Measurements from ENCODE around the gene ACP3. TPM values are rescaled to one million over a fixed set of nuclear protein-coding genes. Genes with fewer than 3 reads are reported as not detected.
A peak's percentile ranks its signal among the peaks of the same experiment; 100 is the strongest.

ACP3 gene
- total RNA-seq, 4 donors from 2014 or later: 3.2 to 9.7 (median 8.0) TPM

DNA sequence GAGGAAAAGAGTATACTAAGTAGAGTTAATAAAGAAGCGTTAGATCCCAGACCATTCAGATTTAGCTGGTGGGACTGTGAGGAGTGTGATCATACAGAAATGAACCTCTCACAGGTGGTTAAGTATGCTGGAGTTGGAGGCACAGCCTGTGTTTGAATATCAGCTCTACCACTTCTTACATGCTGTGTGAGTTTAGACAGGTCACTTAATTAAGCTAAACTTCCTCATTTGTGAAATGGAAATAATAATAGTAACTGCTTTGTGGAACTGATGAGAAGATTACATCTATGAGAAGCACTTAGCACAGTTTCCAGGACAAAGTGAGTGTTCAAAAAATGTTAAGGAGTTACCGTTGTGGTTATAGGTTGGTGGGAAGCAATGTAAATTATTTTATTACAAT lies 8.4 kb downstream of the ACP3 start:
- DNase-seq: no peak
- no peak for TF ChIP-seq POLR2A (IDR thresholded peaks at IDR 0.05)
- TF ChIP-seq CTCF (IDR thresholded peaks at IDR 0.05): no peak
- H3K27me3 ChIP-seq: no peaks in the 10 kb centered on the region
- H3K9me3 ChIP-seq: no peaks in the 10 kb centered on the region
- H3K27ac ChIP-seq: peak overlapping the region; percentile 85 to 88 (median 86)
- no peak overlapping the region for H3K4me3 ChIP-seq (replicated peaks in 1 of 3)
- H3K36me3 ChIP-seq: no peaks in the 10 kb centered on the region
- peaks cover 25 to 26% of the 10 kb centered on the region in 2 donors for H3K4me1 ChIP-seq
- WGBS, 2 donors: 32 to 44% methylated on average over 2 of the region's 2 CpGs
- intact Hi-C loops (cut with DNase I): no loop called here

DNA sequence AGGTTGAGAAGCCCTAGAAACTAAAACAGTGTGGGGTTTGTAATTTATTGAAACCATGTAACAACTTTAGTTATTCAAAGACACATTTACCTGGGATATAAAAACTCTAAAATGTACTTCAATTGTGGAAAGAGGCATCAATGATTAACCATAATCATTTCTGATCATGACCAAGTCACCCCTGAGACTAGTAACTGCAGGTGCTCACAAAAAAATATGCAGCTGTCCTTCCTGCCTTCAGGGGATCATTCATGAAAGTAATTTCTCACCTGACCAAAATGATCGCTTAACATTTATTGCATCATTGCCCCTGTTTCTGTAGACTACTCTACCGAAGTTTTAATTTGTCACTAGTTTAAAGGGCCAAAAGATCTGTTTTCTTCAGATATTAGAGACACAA lies 9.0 kb downstream of the ACP3 start:
- peak overlapping the region; percentile 85 to 88 (median 86) for H3K27ac ChIP-seq
- H3K4me1 ChIP-seq: peaks cover 25 to 29% of the 10 kb centered on the region in 2 donors
- 35 to 47% methylated on average over 2 of the region's 2 CpGs for WGBS, 2 donors
- no peak for TF ChIP-seq CTCF (IDR thresholded peaks at IDR 0.05)
- no peak for TF ChIP-seq POLR2A (IDR thresholded peaks at IDR 0.05)
- no peak overlapping the region for H3K4me3 ChIP-seq (replicated peaks in 1 of 3)
- DNase-seq: no peak
- intact Hi-C loops (cut with DNase I): no loop called here
- H3K9me3 ChIP-seq: no peaks in the 10 kb centered on the region
- H3K36me3 ChIP-seq: no peaks in the 10 kb centered on the region
- no peaks in the 10 kb centered on the region for H3K27me3 ChIP-seq

DNA sequence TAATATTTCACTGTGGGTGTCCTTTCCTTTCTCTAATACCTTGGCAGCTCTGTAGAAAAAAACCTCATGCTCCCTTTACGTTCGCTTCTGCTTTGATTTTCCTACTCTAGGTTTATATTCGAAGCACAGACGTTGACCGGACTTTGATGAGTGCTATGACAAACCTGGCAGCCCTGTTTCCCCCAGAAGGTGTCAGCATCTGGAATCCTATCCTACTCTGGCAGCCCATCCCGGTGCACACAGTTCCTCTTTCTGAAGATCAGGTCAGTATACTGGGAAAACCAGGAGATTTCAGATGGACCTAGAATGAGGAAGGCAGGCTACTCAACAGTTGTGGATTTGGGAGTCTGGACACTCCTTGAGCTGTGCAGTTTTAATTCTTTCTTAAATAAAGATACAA lies 14.9 kb downstream of the ACP3 start:
- H3K4me3 ChIP-seq (replicated peaks in 1 of 3): no peak overlapping the region
- no peak for TF ChIP-seq POLR2A (IDR thresholded peaks at IDR 0.05)
- 91 to 92% methylated on average over 6 of the region's 6 CpGs for whole genome bisulfite sequencing, 2 donors

GRCh38 chr3:132332508-132332907 lies 15.3 kb downstream of the ACP3 start:
- Histone ChIP-seq H3K4me1 (peaks cover 18 to 25% of the 10 kb centered on the region in 2 donors), H3K27me3 (no peaks in the 10 kb centered on the region), H3K9me3 (no peaks in the 10 kb centered on the region), H3K36me3 (no peaks in the 10 kb centered on the region), H3K4me3 (replicated peaks in 1 of 3) (no peak overlapping the region), H3K27ac (peak overlapping the region; percentile 32 to 44 (median 37))
- TF ChIP-seq CTCF (IDR thresholded peaks at IDR 0.05): no peak
- no peak for TF ChIP-seq POLR2A (IDR thresholded peaks at IDR 0.05)
- intact Hi-C loops (cut with DNase I): no loop called here
- peak; percentile 51 to 55 for DNase-seq
- WGBS, 2 donors: 15 to 19% methylated on average over 1 of the region's 1 CpG

More for the DNA sequence above, 14.9 kb downstream of the ACP3 start:
- Histone ChIP-seq H3K4me1 (peaks cover 17 to 23% of the 10 kb centered on the region in 2 donors), H3K9me3 (no peaks in the 10 kb centered on the region), H3K27me3 (no peaks in the 10 kb centered on the region), H3K27ac (peak overlapping the region in 2 of 3 donors; percentile 37 to 44), H3K36me3 (no peaks in the 10 kb centered on the region)
- DNase-seq: no peak
- intact Hi-C loops (cut with DNase I): no loop called here

- 94% methylated on average over 2 of the region's 2 CpGs for WGBS, 2 donors
- no peak for DNase-seq
- intact Hi-C loops (cut with DNase I): loop anchor here (10.0 kb wide), 2 partner anchors 63 to 307 kb away; partner anchors contain the start of gene CPNE4
- Histone ChIP-seq H3K27me3 (no peaks in the 10 kb centered on the region), H3K4me1 (peaks cover 14 to 20% of the 10 kb centered on the region in 2 donors), H3K27ac (no peak overlapping the region), H3K36me3 (no peaks in the 10 kb centered on the region), H3K4me3 (replicated peaks in 1 of 3) (no peak overlapping the region), H3K9me3 (no peaks in the 10 kb centered on the region)
- TF ChIP-seq POLR2A (IDR thresholded peaks at IDR 0.05): no peak
These were observed 24.5 kb downstream of the ACP3 start for GRCh38 chr3:132341746-132342145.

GRCh38 chr3:132342183-132342582 lies 25.0 kb downstream of the ACP3 start:
- no peak for TF ChIP-seq POLR2A (IDR thresholded peaks at IDR 0.05)
- TF ChIP-seq CTCF (IDR thresholded peaks at IDR 0.05): peak in 3 of 6 experiments; percentile 20 to 40 (median 28)
- WGBS, 2 donors: 60 to 66% methylated on average over 5 of the region's 5 CpGs

More at GRCh38 chr3:132342183-132342582, 25.0 kb downstream of the ACP3 start:
- intact Hi-C loops (cut with DNase I): loop anchor here (10.0 kb wide), 2 partner anchors 63 to 307 kb away; partner anchors contain the start of gene CPNE4
- peak; percentile 15 to 29 for DNase-seq
- Histone ChIP-seq H3K4me1 (peaks cover 12 to 18% of the 10 kb centered on the region in 2 donors), H3K27me3 (no peaks in the 10 kb centered on the region), H3K36me3 (no peaks in the 10 kb centered on the region), H3K9me3 (no peaks in the 10 kb centered on the region), H3K27ac (peak overlapping the region in 1 of 3 donors; percentile 15), H3K4me3 (replicated peaks in 1 of 3) (no peak overlapping the region)

Data from thyroid gland (tissue), 4 donors.